H1 (cell line): ENCODE results near the gene LRPPRC. TPM values are rescaled to one million over a fixed set of nuclear protein-coding genes. Genes with fewer than 3 reads are reported as not detected.
"Not testable (repeated sequence)": the region's sequence is repeated elsewhere in the genome, so short reads cannot be mapped to it uniquely, and the experiment has no call there.

ENCODE experiments used
- CTCF ChIA-PET: fragments of 300-600 bp; sonication (Branson Sonifier 250); formaldehyde crosslinking; loops from one replicate; lab custom pipeline; 2021; ENCODE audit not compliant: partially characterized antibody; lab: Charles Lee
- POLR2A ChIA-PET: fragments of 300-600 bp; sonication (Branson Sonifier 250); formaldehyde crosslinking; loops from one replicate; lab custom pipeline; 2021; ENCODE audit warnings: inconsistent platforms; ENCODE audit not compliant: partially characterized antibody; lab: Charles Lee
- DNase-seq, 2 experiments: peaks; one replicate each; pipeline versions ENCODE4 v3.0.0 to v3.0.0-alpha.2; 2010 to 2022; ENCODE audit warnings: low spot score in 2 of 2, low read depth in 1 of 2, mixed read lengths in 1 of 2
- FAIRE-seq: peaks from 2 replicates; lab custom pipeline; 2011; peaks lifted over from hg19 to GRCh38; lab: Jason Lieb, UNC
- H2AFZ ChIP-seq: 2 replicates; pipeline ENCODE4 v1.8.1; 2012; ENCODE audit warnings: low read length, inconsistent platforms
- H2AK5ac ChIP-seq: 2 replicates; pipeline ENCODE4 v1.6.1; 2013; ENCODE audit warnings: low read depth, low read length
- H2BK120ac ChIP-seq: replicated peaks from 2 replicates; pipeline ENCODE3; 2013; ENCODE audit warnings: low read depth, low read length, inconsistent platforms
- H2BK12ac ChIP-seq: 2 replicates; pipeline ENCODE4 v1.6.1; 2013; ENCODE audit warnings: low read depth, low read length
- H2BK15ac ChIP-seq: 2 replicates; pipeline ENCODE4 v1.6.1; 2013; ENCODE audit warnings: low read length
- H2BK20ac ChIP-seq: 2 replicates; pipeline ENCODE4 v1.6.1; 2013; ENCODE audit warnings: low read length
- H2BK5ac ChIP-seq: 2 replicates; pipeline ENCODE4 v1.6.1; 2013; ENCODE audit warnings: low read depth, low read length
- H3K14ac ChIP-seq: 2 replicates; pipeline ENCODE4 v1.6.1; 2013; ENCODE audit warnings: inconsistent platforms; ENCODE audit not compliant: insufficient read length
- H3K18ac ChIP-seq: 2 replicates; pipeline ENCODE4 v1.6.1; 2013; ENCODE audit warnings: low read length; ENCODE audit errors: extremely low read depth
- H3K23ac ChIP-seq: 2 replicates; pipeline ENCODE4 v1.6.1; 2013; ENCODE audit warnings: inconsistent platforms; ENCODE audit not compliant: insufficient read length
- H3K23me2 ChIP-seq: 2 replicates; pipeline ENCODE4 v1.6.1; 2013; ENCODE audit warnings: low read depth, low read length
- H3K27ac ChIP-seq: 2 replicates; pipeline ENCODE4 v1.6.1; 2011; ENCODE audit warnings: low read depth, low read length, inconsistent platforms
- H3K27me3 ChIP-seq, 4 experiments: replicated peaks in 1 of 4; 1 replicate in 1 of 4; 2 replicates in 3 of 4; pipeline versions ENCODE4 v1.6.1 to v1.8.1; 2011 to 2013; ENCODE audit warnings: low read length in 3 of 4, mild to moderate bottlenecking in 3 of 4, inconsistent platforms in 2 of 4, mixed read lengths in 2 of 4, moderate library complexity in 1 of 4; ENCODE audit not compliant: control insufficient read depth in 3 of 4, insufficient read depth in 3 of 4; ENCODE audit errors: extremely low read depth in 1 of 4
- H3K36me3 ChIP-seq, 4 experiments: 2 replicates each; pipeline versions ENCODE4 v1.6.1 to v1.8.1; 2011 to 2013; ENCODE audit warnings: mild to moderate bottlenecking in 4 of 4, low read length in 3 of 4, moderate library complexity in 2 of 4, control low read depth in 1 of 4, inconsistent platforms in 1 of 4; ENCODE audit not compliant: insufficient read depth in 4 of 4, control insufficient read depth in 2 of 4
- H3K4ac ChIP-seq: replicated peaks from 2 replicates; pipeline ENCODE3; 2013; ENCODE audit warnings: low read length, low read depth, mixed read lengths, inconsistent platforms; ENCODE audit not compliant: insufficient read length
- H3K4me1 ChIP-seq, 4 experiments: replicated peaks in 1 of 4; 1 replicate in 1 of 4; 2 replicates in 3 of 4; pipeline versions ENCODE4 v1.6.1 to v1.8.1; 2011 to 2013; ENCODE audit warnings: low read length in 3 of 4, inconsistent platforms in 2 of 4, mixed read lengths in 1 of 4; ENCODE audit not compliant: insufficient read depth in 4 of 4, control insufficient read depth in 3 of 4
- H3K4me2 ChIP-seq, 2 experiments: 2 replicates each; pipeline versions ENCODE4 v1.6.1 to v1.8.1; 2011 to 2013; ENCODE audit warnings: low read depth in 2 of 2, low read length in 2 of 2, control low read depth in 1 of 2, inconsistent platforms in 1 of 2, mild to moderate bottlenecking in 1 of 2; ENCODE audit not compliant: insufficient read depth in 1 of 2
- H3K4me3 ChIP-seq, 4 experiments: fragments of 200-600, 300-600 bp in 1 of 4; sonication (generic), shearing (Covaris generic), sonication (Bioruptor Twin) in 1 of 4; 2 replicates each; pipeline versions ENCODE4 v1.5.1 to v1.8.1; 2011 to 2016; ENCODE audit warnings: low read length in 4 of 4, low read depth in 3 of 4, control low read depth in 2 of 4, inconsistent platforms in 2 of 4, mild to moderate bottlenecking in 2 of 4, mixed read lengths in 1 of 4, moderate library complexity in 1 of 4; ENCODE audit not compliant: insufficient read depth in 2 of 4; ENCODE audit errors: extremely low read depth in 1 of 4
- H3K56ac ChIP-seq: replicated peaks from 2 replicates; pipeline ENCODE3; 2013; ENCODE audit warnings: low read depth, mild to moderate bottlenecking, mixed read lengths, low read length, inconsistent platforms; ENCODE audit not compliant: insufficient read length
- H3K79me1 ChIP-seq: 2 replicates; pipeline ENCODE4 v1.6.1; 2013; ENCODE audit warnings: low read depth, low read length, control low read depth
- H3K79me2 ChIP-seq, 2 experiments: 2 replicates each; pipeline versions ENCODE4 v1.6.1 to v1.8.1; 2012 to 2013; ENCODE audit warnings: low read length in 2 of 2, mild to moderate bottlenecking in 2 of 2, inconsistent platforms in 1 of 2; ENCODE audit not compliant: insufficient read depth in 2 of 2, control insufficient read depth in 1 of 2
- H3K9ac ChIP-seq, 4 experiments: replicated peaks in 1 of 4; 1 replicate in 1 of 4; 2 replicates in 3 of 4; pipeline versions ENCODE4 v1.6.1 to v1.8.1; 2011 to 2013; ENCODE audit warnings: low read depth in 3 of 4, low read length in 3 of 4, control low read depth in 2 of 4, mild to moderate bottlenecking in 2 of 4, moderate library complexity in 2 of 4, inconsistent platforms in 1 of 4; ENCODE audit errors: extremely low read depth in 1 of 4
- H3K9me3 ChIP-seq, 2 experiments: 2 replicates each; pipeline versions ENCODE4 v1.6.1 to v1.8.1; 2012 to 2013; ENCODE audit warnings: mild to moderate bottlenecking in 2 of 2, moderate library complexity in 2 of 2, control low read depth in 1 of 2, inconsistent platforms in 1 of 2, low read depth in 1 of 2, low read length in 1 of 2, mixed read lengths in 1 of 2; ENCODE audit not compliant: insufficient read depth in 2 of 2
- H4K20me1 ChIP-seq, 2 experiments: replicated peaks in 1 of 2; 2 replicates each; pipeline versions ENCODE3 to v1.8.1; 2011 to 2013; ENCODE audit warnings: inconsistent platforms in 2 of 2, low read length in 2 of 2, mild to moderate bottlenecking in 1 of 2; ENCODE audit not compliant: insufficient read depth in 2 of 2, control insufficient read depth in 1 of 2
- H4K5ac ChIP-seq: 2 replicates; pipeline ENCODE4 v1.6.1; 2013; ENCODE audit warnings: low read length, low read depth, mixed read lengths, inconsistent platforms; ENCODE audit not compliant: insufficient read length
- H4K8ac ChIP-seq: 2 replicates; pipeline ENCODE4 v1.8.0; 2013; ENCODE audit warnings: mild to moderate bottlenecking, moderate library complexity, low read length, inconsistent platforms; ENCODE audit not compliant: insufficient read depth; ENCODE audit errors: extremely low read depth
- H4K91ac ChIP-seq: replicated peaks from 2 replicates; pipeline ENCODE3; 2013; ENCODE audit warnings: low read length, mixed read lengths, inconsistent platforms; ENCODE audit not compliant: insufficient read length
- WGBS, 2 experiments: shearing (Covaris generic) in 1 of 2; methylation state at CpG; one replicate each; pipeline versions ENCODE4 v1.1.6 to v1.1.7; 2013 to 2015; ENCODE audit warnings: low lambda C conversion rate in 2 of 2, mixed read lengths in 2 of 2, inconsistent platforms in 1 of 2, low coverage in 1 of 2, missing lambda C conversion rate in 1 of 2; ENCODE audit not compliant: insufficient replicate concordance in 2 of 2, insufficient coverage in 1 of 2, insufficient read length in 1 of 2; ENCODE audit errors: extremely low coverage in 1 of 2, missing lambda C conversion rate in 1 of 2; 5-methylcytosine and 5-hydroxymethylcytosine counted together
- polyA plus RNA-seq, 7 experiments: library from polyadenylated mRNA; depleted of rRNA in 3 of 7; stranded (reverse) in 5 of 7; unstranded in 2 of 7; fragments of >200 nt in 5 of 7; fragments of 200-250 nt in 2 of 7; gene quantifications; 1 replicate in 5 of 7; 2 replicates in 1 of 7; 4 replicates in 1 of 7; pipeline versions ENCODE4 v1.2.1 to v1.2.3, GENCODE V29; 2011 to 2013; ENCODE audit warnings: missing spikeins in 2 of 7, mixed read lengths in 2 of 7
- total RNA-seq: library from RNA; stranded (reverse); fragmentation: NEBNext Ultra II Directional; extraction: Animal tissue kit (Norgen Biotek cat#: 25700); gene quantifications from 2 replicates; pipeline ENCODE4 v1.2.1, GENCODE V29; 2021

The LRPPRC gene
- total and polyA plus RNA-seq, 2 of the 8 experiments (the other 6 are each of a cell fraction or from before 2014, with no cell fraction given) = 43.4 to 167 TPM

DNA sequence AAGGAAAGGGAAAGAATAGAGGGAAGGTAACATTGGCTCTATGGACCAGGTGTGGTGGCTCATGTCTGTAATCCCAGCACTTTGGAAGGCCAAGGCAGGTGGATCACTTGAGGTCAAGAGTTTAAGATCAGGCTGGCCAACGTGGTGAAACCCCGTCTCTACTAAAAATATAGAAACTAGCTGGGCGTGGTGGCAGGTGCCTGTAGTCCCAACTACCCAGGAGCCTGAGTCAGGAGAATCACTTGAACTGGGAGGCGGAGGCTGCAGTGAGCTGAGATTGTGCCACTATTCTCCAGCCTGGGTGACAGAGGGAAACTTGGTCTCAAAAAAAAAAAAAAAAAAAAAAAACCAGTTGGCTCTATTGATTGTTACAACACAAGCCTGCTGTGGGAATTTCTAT lies 31.3 kb upstream of the LRPPRC start:
- H3K9ac ChIP-seq, H3K4me1 ChIP-seq, H3K79me1 ChIP-seq, DNase-seq, H3K27me3 ChIP-seq, H3K4me2 ChIP-seq, H3K4me3 ChIP-seq, H2BK12ac ChIP-seq, H3K14ac ChIP-seq, CTCF ChIA-PET, H3K4ac ChIP-seq, H2BK15ac ChIP-seq, H3K18ac ChIP-seq, H4K5ac ChIP-seq, H4K20me1 ChIP-seq, H4K8ac ChIP-seq, H2BK120ac ChIP-seq, POLR2A ChIA-PET, H3K79me2 ChIP-seq, FAIRE-seq, H3K23ac ChIP-seq, H2BK20ac ChIP-seq, H3K23me2 ChIP-seq, H2AK5ac ChIP-seq, H2AFZ ChIP-seq, H3K9me3 ChIP-seq, H4K91ac ChIP-seq, H2BK5ac ChIP-seq, H3K56ac ChIP-seq, H3K36me3 ChIP-seq, H3K27ac ChIP-seq: not testable (repeated sequence)
- 93% methylated on average over 2 of the region's 4 CpGs; no CpG with 5 or more reads in 1 of the 2 experiments for WGBS, 2 experiments
